T-cell (primary cell): ENCODE data around the gene CABLES2. TPM values are rescaled to one million over a fixed set of nuclear protein-coding genes. Genes with fewer than 3 reads are reported as not detected.

ENCODE experiments used
- ATAC-seq, 4 experiments: fragments of 200-7000 bp in 3 of 4; fragments of 150-1000 bp in 1 of 4; cut with Tn5 transposase; replicated peaks in 1 of 4; 1 replicate in 3 of 4; 2 replicates in 1 of 4; pipeline ENCODE4 v1.10.0; 2021; ENCODE audit warnings: moderate library complexity in 3 of 4, mild to moderate bottlenecking in 2 of 4, moderate number of reproducible peaks in 1 of 4
- CTCF ChIA-PET, 2 donors: fragments of 300-600 bp; sonication (Branson Sonifier 250); formaldehyde crosslinking; loops; one replicate each; lab custom pipeline; 2022; ENCODE audit warnings: antibody characterized with exemption in 2 of 2; lab: Charles Lee
- POLR2A ChIA-PET, 2 donors: fragments of 300-600 bp; sonication (Branson Sonifier 250); formaldehyde crosslinking; loops; one replicate each; lab custom pipeline; 2022; ENCODE audit warnings: antibody characterized with exemption in 2 of 2; lab: Charles Lee
- DNase-seq, 35 experiments: peaks; one replicate each; pipeline versions ENCODE4 v3.0.0 to v3.0.0-alpha.2; 2013 to 2023
- H3K27ac ChIP-seq: one replicate; pipeline ENCODE4 v1.5.1; 2013; ENCODE audit warnings: low read length
- H3K27me3 ChIP-seq, 2 experiments: replicated peaks in 1 of 2; 1 replicate in 1 of 2; 2 replicates in 1 of 2; pipeline versions ENCODE4 v1.6.1 to v1.7.0; 2013; ENCODE audit warnings: low read length in 1 of 2, mixed read lengths in 1 of 2; ENCODE audit not compliant: control insufficient read depth in 2 of 2, insufficient read depth in 2 of 2; ENCODE audit errors: extremely low read depth in 1 of 2
- H3K36me3 ChIP-seq, 2 donors: 1 replicate in 1 of 2; 2 replicates in 1 of 2; pipeline versions ENCODE4 v1.6.1 to v1.7.0; 2013; ENCODE audit warnings: low read length in 1 of 2; ENCODE audit not compliant: control insufficient read depth in 2 of 2, insufficient read depth in 1 of 2; ENCODE audit errors: extremely low read depth in 1 of 2
- H3K4me1 ChIP-seq, 2 experiments: 1 replicate in 1 of 2; 2 replicates in 1 of 2; pipeline versions ENCODE4 v1.6.1 to v1.7.0; 2013; ENCODE audit warnings: low read length in 2 of 2, mixed read lengths in 1 of 2; ENCODE audit not compliant: insufficient read depth in 2 of 2, control insufficient read depth in 1 of 2; ENCODE audit errors: extremely low read depth in 1 of 2
- H3K4me3 ChIP-seq, 2 donors: 1 replicate in 1 of 2; 2 replicates in 1 of 2; pipeline versions ENCODE4 v1.5.1 to v1.7.0; 2013; ENCODE audit warnings: mild to moderate bottlenecking in 2 of 2, low read length in 1 of 2, moderate library complexity in 1 of 2; ENCODE audit not compliant: control insufficient read depth in 1 of 2; ENCODE audit errors: extremely low read depth in 1 of 2
- H3K9me3 ChIP-seq: 2 replicates; pipeline ENCODE4 v1.7.0; 2013
- H3K27ac Mint-ChIP-seq, 2 donors: one replicate each; pipeline ENCODE4 v1.8.0; 2020 to 2021; ENCODE audit warnings: mild to moderate bottlenecking in 2 of 2, mixed read lengths in 2 of 2
- H3K27me3 Mint-ChIP-seq, 2 donors: one replicate each; pipeline ENCODE4 v1.8.0; 2021 to 2022; ENCODE audit warnings: mixed read lengths in 2 of 2
- H3K36me3 Mint-ChIP-seq: one replicate; pipeline ENCODE4 v1.8.0; 2021; ENCODE audit warnings: mixed read lengths
- H3K4me1 Mint-ChIP-seq, 3 donors: one replicate each; pipeline ENCODE4 v1.8.0; 2020 to 2022; ENCODE audit warnings: mixed read lengths in 3 of 3, mild to moderate bottlenecking in 1 of 3
- H3K4me3 Mint-ChIP-seq, 3 donors: one replicate each; pipeline ENCODE4 v1.8.0; 2020 to 2022; ENCODE audit warnings: mild to moderate bottlenecking in 3 of 3, mixed read lengths in 3 of 3, moderate library complexity in 3 of 3
- H3K9me3 Mint-ChIP-seq, 3 donors: one replicate each; pipeline ENCODE4 v1.8.0; 2020 to 2022; ENCODE audit warnings: mixed read lengths in 3 of 3
- WGBS: methylation state at CpG from one replicate; pipeline ENCODE4 v1.1.5; 2013; ENCODE audit warnings: missing lambda C conversion rate; ENCODE audit not compliant: insufficient coverage; 5-methylcytosine and 5-hydroxymethylcytosine counted together
- total RNA-seq, 35 experiments: library from RNA in 6 of 35; stranded (reverse) in 6 of 35; fragments of 120-200 nt in 1 of 35; gene quantifications; one replicate each; pipeline versions ENCODE4 v1.2.1 to v1.2.4 and lab custom pipeline; 2013 to 2026

CABLES2 gene
- total RNA-seq, 5 donors from 2014 or later (not counting 1 experiment from before 2014, with no cell fraction given) = 4.3 to 6.8 (median 5.6) TPM

- H3K4me1 Mint-ChIP-seq = no peaks in the 10 kb centered on the region
- peaks cover 0 to 59% of the 10 kb centered on the region in 2 experiments for H3K27me3 ChIP-seq
- H3K4me3 ChIP-seq = no peak overlapping the region
- no peaks in the 10 kb centered on the region for H3K36me3 Mint-ChIP-seq
- H3K36me3 ChIP-seq = no peaks in the 10 kb centered on the region
- H3K27ac ChIP-seq = no peak overlapping the region
- POLR2A ChIA-PET = no interaction called here
- H3K4me3 Mint-ChIP-seq = no peak overlapping the region
- WGBS = 75% methylated on average over 13 of the region's 14 CpGs
- no peak overlapping the region for H3K27ac Mint-ChIP-seq
- CTCF ChIA-PET = no interaction called here
- DNase-seq (no peak), ATAC-seq (no peak)
- H3K9me3 ChIP-seq = no peaks in the 10 kb centered on the region
- H3K9me3 Mint-ChIP-seq = peaks cover 0 to 2% (median 0%) of the 10 kb centered on the region in 3 donors
- no peaks in the 10 kb centered on the region for H3K4me1 ChIP-seq
- H3K27me3 Mint-ChIP-seq = peaks cover 0 to 5% of the 10 kb centered on the region in 2 donors
These were observed 52.9 kb downstream of the CABLES2 start for GRCh38 chr20:62354031-62354808.

DNA sequence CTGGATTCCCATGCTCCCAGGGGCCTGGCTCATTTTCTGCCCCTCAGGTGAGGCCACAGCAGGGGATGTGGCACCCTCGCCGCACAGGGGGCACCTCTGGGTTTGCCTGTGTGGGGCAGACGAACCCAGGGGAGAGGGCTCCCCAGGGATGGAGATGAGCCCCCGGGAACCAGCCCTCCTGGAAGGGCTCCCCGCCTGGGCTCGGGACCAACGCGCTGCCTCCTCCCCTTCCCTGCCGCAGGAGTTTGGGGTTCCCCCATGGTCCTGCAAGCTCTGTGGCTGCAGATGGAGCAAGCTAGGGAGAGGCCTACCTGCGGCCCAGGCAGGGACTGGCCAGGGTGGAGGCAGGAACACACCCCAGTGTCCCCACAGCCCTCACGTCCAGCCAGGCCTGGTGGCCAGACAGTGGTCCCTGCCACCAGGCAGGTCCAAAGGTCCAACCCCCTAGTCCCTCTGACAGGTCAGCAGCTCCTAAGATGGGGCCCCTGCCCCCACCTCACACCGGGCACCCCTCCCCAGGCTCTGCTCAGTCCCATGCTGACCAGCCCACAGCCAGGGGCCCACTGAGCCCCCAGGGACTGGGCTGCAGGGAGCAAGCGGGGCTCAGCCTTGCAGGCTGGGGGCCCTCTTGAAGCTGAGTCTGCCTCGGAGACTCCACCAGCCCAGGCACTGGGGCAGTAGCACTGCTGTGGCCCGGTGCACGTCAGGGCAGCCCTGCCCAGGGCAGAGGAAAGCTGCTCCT is 53.6 kb downstream of the CABLES2 start:
- Mint-ChIP-seq H3K36me3 (no peaks in the 10 kb centered on the region), H3K4me1 (no peaks in the 10 kb centered on the region), H3K27me3 (peaks cover 0 to 5% of the 10 kb centered on the region in 2 donors), H3K9me3 (peaks cover 3 to 7% (median 4%) of the 10 kb centered on the region in 3 donors), H3K27ac (no peak overlapping the region), H3K4me3 (no peak overlapping the region)
- Histone ChIP-seq H3K36me3 (no peaks in the 10 kb centered on the region), H3K9me3 (no peaks in the 10 kb centered on the region), H3K4me3 (no peak overlapping the region), H3K4me1 (no peaks in the 10 kb centered on the region), H3K27me3 (peaks cover 0 to 52% of the 10 kb centered on the region in 2 experiments), H3K27ac (no peak overlapping the region)
- POLR2A ChIA-PET = no interaction called here
- no peak for ATAC-seq
- CTCF ChIA-PET = no interaction called here
- no peak for DNase-seq
- WGBS = 84% methylated on average over 15 of the region's 16 CpGs

GRCh38 chr20:62352402-62353288 is 54.4 kb downstream of the CABLES2 start:
- Histone ChIP-seq H3K9me3 (no peaks in the 10 kb centered on the region), H3K27me3 (peaks cover 0 to 45% of the 10 kb centered on the region in 2 experiments), H3K4me3 (no peak overlapping the region), H3K4me1 (no peaks in the 10 kb centered on the region), H3K36me3 (no peaks in the 10 kb centered on the region), H3K27ac (no peak overlapping the region)
- ATAC-seq (no peak), DNase-seq (no peak)
- Mint-ChIP-seq H3K4me1 (no peaks in the 10 kb centered on the region), H3K36me3 (no peaks in the 10 kb centered on the region), H3K4me3 (no peak overlapping the region), H3K9me3 (peaks cover 4 to 8% (median 5%) of the 10 kb centered on the region in 3 donors), H3K27me3 (peaks cover 0 to 5% of the 10 kb centered on the region in 2 donors), H3K27ac (no peak overlapping the region)
- ChIA-PET POLR2A (no interaction called here), CTCF (no interaction called here)
- WGBS = 83% methylated on average over 36 of the region's 43 CpGs

DNA sequence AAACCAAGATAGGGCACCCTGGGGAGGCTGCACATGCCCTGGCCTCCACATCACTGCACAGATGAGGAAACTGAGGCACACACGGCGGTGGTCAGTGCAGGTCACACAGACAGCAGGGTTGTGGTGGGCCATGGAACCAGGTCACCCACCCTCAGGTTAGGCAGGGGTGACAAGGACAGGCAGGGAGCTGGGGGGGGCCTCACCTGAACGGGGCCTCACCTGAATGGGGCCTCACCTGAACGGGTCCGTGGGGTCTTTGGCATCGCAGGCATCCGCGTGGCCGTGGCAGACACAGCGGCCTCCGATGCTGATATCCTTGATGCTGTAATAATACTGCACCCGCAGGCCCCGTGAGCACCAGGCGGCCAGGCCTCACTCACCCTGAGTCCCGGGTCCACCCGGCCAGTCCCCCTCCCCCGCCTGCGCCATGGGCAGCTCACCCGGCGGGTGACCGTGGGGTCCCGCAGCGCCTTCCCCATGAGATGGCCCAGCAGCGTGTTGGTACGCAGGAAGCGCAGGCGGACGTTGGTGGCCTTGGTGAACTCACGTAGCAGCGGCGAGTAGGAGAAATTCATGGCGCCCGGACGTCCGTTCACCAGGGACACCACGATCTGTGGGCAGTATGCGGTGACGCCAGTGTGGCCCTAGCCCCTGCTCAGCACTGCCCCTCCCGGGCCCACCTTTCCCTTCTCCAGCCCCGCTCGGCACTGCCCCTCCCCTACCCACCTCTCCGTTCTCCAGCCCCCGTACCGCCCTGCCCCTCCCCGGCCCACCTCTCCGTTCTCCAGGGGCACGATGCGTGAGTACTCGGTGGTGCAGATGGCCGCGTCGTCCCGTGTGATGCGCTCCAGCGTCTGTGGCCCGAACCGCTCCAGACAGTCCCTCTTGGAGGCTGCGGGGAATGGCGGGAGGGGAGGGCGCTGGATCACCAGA is 55.4 kb downstream of the CABLES2 start:
- ATAC-seq (no peak), DNase-seq (no peak)
- 88% methylated on average over 56 of the region's 60 CpGs for WGBS
- Histone ChIP-seq H3K4me3 (no peak overlapping the region), H3K27me3 (peaks cover 0 to 38% of the 10 kb centered on the region in 2 experiments), H3K36me3 (no peaks in the 10 kb centered on the region), H3K27ac (no peak overlapping the region), H3K4me1 (no peaks in the 10 kb centered on the region), H3K9me3 (no peaks in the 10 kb centered on the region)
- H3K4me3 Mint-ChIP-seq = no peak overlapping the region
- H3K36me3 Mint-ChIP-seq = no peaks in the 10 kb centered on the region
- ChIA-PET POLR2A (no interaction called here), CTCF (no interaction called here)
- peaks cover 0 to 5% of the 10 kb centered on the region in 2 donors for H3K27me3 Mint-ChIP-seq
- no peaks in the 10 kb centered on the region for H3K4me1 Mint-ChIP-seq
- no peak overlapping the region for H3K27ac Mint-ChIP-seq
- peaks cover 4 to 8% (median 5%) of the 10 kb centered on the region in 3 donors for H3K9me3 Mint-ChIP-seq

- Histone ChIP-seq H3K36me3 (no peaks in the 10 kb centered on the region), H3K27me3 (peaks cover 0 to 31% of the 10 kb centered on the region in 2 experiments), H3K4me1 (no peaks in the 10 kb centered on the region), H3K27ac (no peak overlapping the region), H3K9me3 (no peaks in the 10 kb centered on the region), H3K4me3 (no peak overlapping the region)
- Mint-ChIP-seq H3K36me3 (no peaks in the 10 kb centered on the region), H3K4me3 (no peak overlapping the region), H3K27me3 (peaks cover 0 to under 1% of the 10 kb centered on the region in 2 donors), H3K27ac (no peak overlapping the region), H3K9me3 (peaks cover 4 to 8% (median 5%) of the 10 kb centered on the region in 3 donors), H3K4me1 (no peaks in the 10 kb centered on the region)
- no peak for ATAC-seq
- no peak for DNase-seq
- ChIA-PET CTCF (no interaction called here), POLR2A (no interaction called here)
- WGBS = 70% methylated on average over 14 of the region's 23 CpGs
These were observed 56.3 kb downstream of the CABLES2 start for GRCh38 chr20:62350629-62351422.
